Esophagus squamous epithelium (tissue), 4 donors: ENCODE data around the gene LRP4.

Source experiments
- POLR2A ChIP-seq, 4 donors: fragments of 450-650 bp; IDR thresholded peaks; one replicate each; pipeline ENCODE4 v1.6.1; 2017; ENCODE audit warnings: antibody characterized with exemption in 4 of 4, mild to moderate bottlenecking in 4 of 4, moderate library complexity in 3 of 4
- TF ChIP-seq, protein P1 (sequence below), 6 experiments: fragments of 450-650 bp in 4 of 6; fragments of 200-600 bp in 2 of 6; sonication (generic) in 2 of 6; IDR thresholded peaks; one replicate each; pipeline ENCODE4 v1.5.1; 2016 to 2019; ENCODE audit warnings: antibody characterized with exemption in 6 of 6, mild to moderate bottlenecking in 4 of 6, moderate library complexity in 4 of 6

DNA sequence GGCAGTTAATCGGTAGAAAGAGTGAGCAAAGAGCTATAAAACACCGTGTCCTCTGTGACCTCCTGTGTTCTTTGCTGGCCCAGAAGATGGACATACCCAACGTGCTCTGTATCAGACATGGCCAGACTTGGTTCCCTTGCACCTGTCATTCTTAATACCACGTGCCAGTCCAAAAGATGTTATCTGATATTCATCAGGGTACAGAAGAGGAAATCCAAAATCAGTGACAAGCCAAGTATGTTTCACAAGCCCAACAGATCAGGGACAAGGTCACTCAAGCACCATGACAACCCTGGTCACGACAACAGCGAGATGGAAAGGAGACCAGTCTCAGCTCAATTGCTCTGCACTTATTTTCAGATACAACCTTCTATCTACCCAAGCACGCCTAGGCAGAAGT lies 3.4 kb downstream of the LRP4 start:
- TF ChIP-seq, protein P1, sequence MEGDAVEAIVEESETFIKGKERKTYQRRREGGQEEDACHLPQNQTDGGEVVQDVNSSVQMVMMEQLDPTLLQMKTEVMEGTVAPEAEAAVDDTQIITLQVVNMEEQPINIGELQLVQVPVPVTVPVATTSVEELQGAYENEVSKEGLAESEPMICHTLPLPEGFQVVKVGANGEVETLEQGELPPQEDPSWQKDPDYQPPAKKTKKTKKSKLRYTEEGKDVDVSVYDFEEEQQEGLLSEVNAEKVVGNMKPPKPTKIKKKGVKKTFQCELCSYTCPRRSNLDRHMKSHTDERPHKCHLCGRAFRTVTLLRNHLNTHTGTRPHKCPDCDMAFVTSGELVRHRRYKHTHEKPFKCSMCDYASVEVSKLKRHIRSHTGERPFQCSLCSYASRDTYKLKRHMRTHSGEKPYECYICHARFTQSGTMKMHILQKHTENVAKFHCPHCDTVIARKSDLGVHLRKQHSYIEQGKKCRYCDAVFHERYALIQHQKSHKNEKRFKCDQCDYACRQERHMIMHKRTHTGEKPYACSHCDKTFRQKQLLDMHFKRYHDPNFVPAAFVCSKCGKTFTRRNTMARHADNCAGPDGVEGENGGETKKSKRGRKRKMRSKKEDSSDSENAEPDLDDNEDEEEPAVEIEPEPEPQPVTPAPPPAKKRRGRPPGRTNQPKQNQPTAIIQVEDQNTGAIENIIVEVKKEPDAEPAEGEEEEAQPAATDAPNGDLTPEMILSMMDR (IDR thresholded peaks at IDR 0.05) = no peak
- no peak for TF ChIP-seq POLR2A (IDR thresholded peaks at IDR 0.05)
